ENCODE results near the gene MATR3.
A peak's percentile ranks its signal among the peaks of the same experiment; 100 is the strongest.

The MATR3 gene

DNA sequence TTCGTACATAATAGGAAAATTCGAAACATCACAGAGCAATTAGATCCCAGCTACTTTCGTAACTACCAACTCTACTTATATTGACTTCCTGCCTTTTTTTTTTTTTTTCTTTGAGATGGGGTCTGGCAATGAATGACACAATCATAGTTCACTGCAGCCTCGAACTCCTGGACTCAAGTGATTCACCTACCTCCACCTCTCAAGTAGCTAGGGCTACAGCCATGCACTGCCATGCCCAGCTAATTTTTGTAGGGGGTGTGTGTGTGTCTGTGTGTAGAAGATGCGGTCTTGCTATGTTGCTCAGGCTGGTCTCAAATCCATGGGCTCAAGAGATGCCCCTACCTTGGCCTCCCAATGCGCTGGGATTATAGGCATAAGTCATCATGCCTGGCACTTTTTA lies 42.3 kb downstream of the MATR3 start:
- DNase-seq (ENCODE audit: low read depth): no peak
- no peak overlapping the region for H3K4me3 ChIP-seq (ENCODE audit: control insufficient read depth, low read depth, low read length)
- TF ChIP-seq, protein P1, sequence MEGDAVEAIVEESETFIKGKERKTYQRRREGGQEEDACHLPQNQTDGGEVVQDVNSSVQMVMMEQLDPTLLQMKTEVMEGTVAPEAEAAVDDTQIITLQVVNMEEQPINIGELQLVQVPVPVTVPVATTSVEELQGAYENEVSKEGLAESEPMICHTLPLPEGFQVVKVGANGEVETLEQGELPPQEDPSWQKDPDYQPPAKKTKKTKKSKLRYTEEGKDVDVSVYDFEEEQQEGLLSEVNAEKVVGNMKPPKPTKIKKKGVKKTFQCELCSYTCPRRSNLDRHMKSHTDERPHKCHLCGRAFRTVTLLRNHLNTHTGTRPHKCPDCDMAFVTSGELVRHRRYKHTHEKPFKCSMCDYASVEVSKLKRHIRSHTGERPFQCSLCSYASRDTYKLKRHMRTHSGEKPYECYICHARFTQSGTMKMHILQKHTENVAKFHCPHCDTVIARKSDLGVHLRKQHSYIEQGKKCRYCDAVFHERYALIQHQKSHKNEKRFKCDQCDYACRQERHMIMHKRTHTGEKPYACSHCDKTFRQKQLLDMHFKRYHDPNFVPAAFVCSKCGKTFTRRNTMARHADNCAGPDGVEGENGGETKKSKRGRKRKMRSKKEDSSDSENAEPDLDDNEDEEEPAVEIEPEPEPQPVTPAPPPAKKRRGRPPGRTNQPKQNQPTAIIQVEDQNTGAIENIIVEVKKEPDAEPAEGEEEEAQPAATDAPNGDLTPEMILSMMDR (conservative IDR thresholded peaks at IDR 0.05; ENCODE audit: control insufficient read depth, insufficient read depth, low read depth, low read length): no peak

- DNase-seq (ENCODE audit: low read depth): no peak
- no peak overlapping the region for H3K4me3 ChIP-seq (ENCODE audit: control insufficient read depth, low read depth, low read length)
- TF ChIP-seq, protein P1 (conservative IDR thresholded peaks at IDR 0.05; ENCODE audit: control insufficient read depth, insufficient read depth, low read depth, low read length): no peak
Measured at GRCh38 chr5:139340051-139340450, 46.5 kb downstream of the MATR3 start.

GRCh38 chr5:139341187-139341688 lies 47.7 kb downstream of the MATR3 start:
- peak; percentile 8 for DNase-seq (ENCODE audit: low read depth)
- TF ChIP-seq, protein P1 (conservative IDR thresholded peaks at IDR 0.05; ENCODE audit: control insufficient read depth, insufficient read depth, low read depth, low read length): no peak
- peak overlapping the region; percentile 98 for H3K4me3 ChIP-seq (ENCODE audit: control insufficient read depth, low read depth, low read length)

DNA sequence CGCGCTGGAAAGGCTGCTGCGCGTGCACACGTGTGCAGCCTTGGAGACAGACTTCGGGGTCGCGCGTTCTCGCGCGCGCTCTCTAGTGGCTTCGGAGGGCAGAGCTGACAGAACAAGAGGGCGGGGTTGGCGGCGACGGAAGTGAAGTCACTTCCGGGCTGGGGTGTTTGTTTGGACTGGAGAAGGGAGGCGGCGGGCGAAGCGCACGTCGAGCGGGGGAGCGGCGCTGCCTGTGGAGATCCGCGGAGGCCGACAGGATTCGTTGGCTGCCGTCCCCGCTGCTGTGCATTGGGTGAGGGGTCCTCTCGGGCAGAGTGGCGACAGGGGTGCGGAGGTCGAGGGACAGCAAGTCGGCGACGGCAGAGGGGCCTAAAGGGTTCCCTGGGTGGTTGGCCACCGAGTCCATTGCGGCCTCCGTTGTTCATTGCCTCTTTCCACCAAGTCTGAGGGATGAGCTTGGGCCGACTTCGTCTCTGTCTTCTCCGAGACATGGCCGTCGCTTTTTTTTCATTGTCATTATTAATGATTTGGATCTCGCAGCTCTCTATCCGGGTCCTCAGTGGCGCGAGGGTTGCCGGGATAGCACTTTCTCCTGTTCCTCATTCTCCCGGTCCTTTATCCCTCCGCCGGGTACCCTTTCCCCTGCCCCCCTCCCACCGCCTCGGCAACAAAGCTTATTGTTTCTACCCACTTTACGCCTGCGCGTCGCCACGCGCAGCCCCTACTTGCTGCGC lies 48.3 kb downstream of the MATR3 start, which contains the start of gene PAIP2:
TSS of gene PAIP2 (plus strand) at position 166 of the 734 bp plus-strand sequence. CDS start 21,931 bp downstream, outside the sequence.
- peak; percentile 97 for DNase-seq (ENCODE audit: low read depth)
- TF ChIP-seq, protein P1 (conservative IDR thresholded peaks at IDR 0.05; ENCODE audit: control insufficient read depth, insufficient read depth, low read depth, low read length): peak; percentile 58
- H3K4me3 ChIP-seq (ENCODE audit: control insufficient read depth, low read depth, low read length): peak within 1 kb of the TSS; percentile 98

DNA sequence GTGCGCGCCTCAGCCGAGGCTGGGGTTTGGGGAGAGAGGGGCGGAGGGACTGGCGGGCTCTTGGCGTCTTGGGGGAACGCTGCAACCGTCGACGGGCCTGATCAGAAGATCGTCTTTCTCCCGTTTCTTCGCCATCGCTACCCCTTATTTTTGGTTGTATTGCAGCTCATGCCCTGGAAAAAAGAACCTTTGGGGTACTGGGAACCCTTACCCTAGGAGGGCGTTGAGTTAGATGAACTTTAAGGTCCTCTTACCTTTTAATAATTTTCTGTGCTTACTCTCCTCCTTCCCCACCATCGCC lies 48.8 kb downstream of the MATR3 start:
- peak overlapping the region; percentile 98 for H3K4me3 ChIP-seq (ENCODE audit: control insufficient read depth, low read depth, low read length)
- DNase-seq (ENCODE audit: low read depth): no peak
- TF ChIP-seq, protein P1 (conservative IDR thresholded peaks at IDR 0.05; ENCODE audit: control insufficient read depth, insufficient read depth, low read depth, low read length): no peak

DNA sequence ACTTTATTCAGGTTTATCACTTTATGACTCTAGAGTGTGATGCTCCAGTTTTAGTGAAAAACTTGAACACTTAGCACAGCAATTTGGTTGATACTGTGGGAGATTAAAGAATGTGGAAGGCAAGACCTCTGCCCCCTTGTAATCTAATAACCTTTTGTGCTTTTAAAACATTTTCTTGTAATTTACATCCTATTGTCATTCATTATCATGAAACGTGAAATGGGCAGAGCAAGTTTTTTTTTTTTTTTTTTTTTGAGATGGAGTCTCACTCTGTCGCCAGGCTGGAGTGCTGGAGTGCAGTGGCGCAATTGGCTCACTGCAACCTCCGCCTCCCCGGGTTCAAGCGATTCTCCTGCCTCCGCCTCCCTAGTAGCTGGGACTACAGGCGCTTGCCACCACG lies 49.9 kb downstream of the MATR3 start:
- TF ChIP-seq, protein P1 (conservative IDR thresholded peaks at IDR 0.05; ENCODE audit: control insufficient read depth, insufficient read depth, low read depth, low read length): no peak
- DNase-seq (ENCODE audit: low read depth): no peak
- H3K4me3 ChIP-seq (ENCODE audit: control insufficient read depth, low read depth, low read length): peak overlapping the region; percentile 98

Measured in fibroblast of mammary gland (primary cell).